Testis (tissue), 2 donors: Measurements from ENCODE around the gene ARHGAP31.

Source experiments
- POLR2A ChIP-seq: fragments of 450-650 bp; IDR thresholded peaks from one replicate; pipeline ENCODE4 v1.6.1; 2017; ENCODE audit warnings: antibody characterized with exemption, mild to moderate bottlenecking, moderate library complexity
- TF ChIP-seq, protein P1 (sequence below), 3 experiments: fragments of 450-650 bp in 2 of 3; fragments of 200-600 bp in 1 of 3; sonication (generic) in 1 of 3; IDR thresholded peaks; one replicate each; pipeline ENCODE4 v1.5.1; 2016 to 2019; ENCODE audit warnings: antibody characterized with exemption in 3 of 3, mild to moderate bottlenecking in 2 of 3, moderate library complexity in 1 of 3

DNA sequence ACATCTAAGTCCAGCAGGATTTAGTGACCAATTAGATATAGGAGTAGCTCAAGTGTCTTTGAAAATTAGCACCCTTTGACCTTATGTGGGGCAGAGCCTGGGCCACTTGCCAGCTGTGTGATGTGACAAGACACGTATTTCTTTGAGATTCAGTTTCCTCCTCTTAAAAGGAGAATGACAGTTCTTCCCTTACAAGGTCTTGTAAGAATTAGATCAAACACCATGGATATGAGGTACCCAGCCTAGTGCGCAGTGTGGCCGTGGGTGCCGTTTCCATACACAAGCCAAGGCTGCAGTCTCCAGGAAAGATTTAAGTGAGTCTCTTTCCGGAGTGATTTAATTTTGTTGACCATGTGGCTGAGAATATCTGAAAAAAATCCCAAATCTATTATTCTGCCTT, 46.3 kb downstream of the ARHGAP31 start:
- TF ChIP-seq POLR2A = no peak
- TF ChIP-seq, protein P1, sequence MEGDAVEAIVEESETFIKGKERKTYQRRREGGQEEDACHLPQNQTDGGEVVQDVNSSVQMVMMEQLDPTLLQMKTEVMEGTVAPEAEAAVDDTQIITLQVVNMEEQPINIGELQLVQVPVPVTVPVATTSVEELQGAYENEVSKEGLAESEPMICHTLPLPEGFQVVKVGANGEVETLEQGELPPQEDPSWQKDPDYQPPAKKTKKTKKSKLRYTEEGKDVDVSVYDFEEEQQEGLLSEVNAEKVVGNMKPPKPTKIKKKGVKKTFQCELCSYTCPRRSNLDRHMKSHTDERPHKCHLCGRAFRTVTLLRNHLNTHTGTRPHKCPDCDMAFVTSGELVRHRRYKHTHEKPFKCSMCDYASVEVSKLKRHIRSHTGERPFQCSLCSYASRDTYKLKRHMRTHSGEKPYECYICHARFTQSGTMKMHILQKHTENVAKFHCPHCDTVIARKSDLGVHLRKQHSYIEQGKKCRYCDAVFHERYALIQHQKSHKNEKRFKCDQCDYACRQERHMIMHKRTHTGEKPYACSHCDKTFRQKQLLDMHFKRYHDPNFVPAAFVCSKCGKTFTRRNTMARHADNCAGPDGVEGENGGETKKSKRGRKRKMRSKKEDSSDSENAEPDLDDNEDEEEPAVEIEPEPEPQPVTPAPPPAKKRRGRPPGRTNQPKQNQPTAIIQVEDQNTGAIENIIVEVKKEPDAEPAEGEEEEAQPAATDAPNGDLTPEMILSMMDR (IDR thresholded peaks at IDR 0.05) = no peak
